Liver (tissue), 3 donors: Measurements from ENCODE around the gene OSBPL9.
A peak's percentile ranks its signal among the peaks of the same experiment; 100 is the strongest.

Experiments used
- CTCF ChIP-seq: fragments of 150-350 bp; IDR thresholded peaks from 2 replicates; pipeline ENCODE4 v1.5.1; 2017; ENCODE audit warnings: improper control_type of control experiment, low read depth, low read length; ENCODE audit not compliant: missing input control
- FOXA1 ChIP-seq: IDR thresholded peaks from 2 replicates; pipeline ENCODE4 v1.6.1; 2016; ENCODE audit warnings: antibody characterized with exemption
- FOXA2 ChIP-seq: IDR thresholded peaks from 2 replicates; pipeline ENCODE4 v1.6.1; 2016; ENCODE audit warnings: antibody characterized with exemption
- HNF4G ChIP-seq: IDR thresholded peaks from 2 replicates; pipeline ENCODE4 v1.6.1; 2016; ENCODE audit warnings: antibody characterized with exemption
- JUND ChIP-seq, 2 donors: IDR thresholded peaks; 2 replicates each; pipeline ENCODE4 v1.6.1; 2016; ENCODE audit warnings: antibody characterized with exemption in 2 of 2
- MAX ChIP-seq: IDR thresholded peaks from 2 replicates; pipeline ENCODE4 v1.6.1; 2016; ENCODE audit warnings: antibody characterized with exemption
- RAD21 ChIP-seq, 2 donors: IDR thresholded peaks; 2 replicates each; pipeline ENCODE4 v1.6.1; 2016; ENCODE audit warnings: antibody characterized with exemption in 2 of 2, mild to moderate bottlenecking in 2 of 2
- REST ChIP-seq: IDR thresholded peaks from 2 replicates; pipeline ENCODE4 v1.6.1; 2016; ENCODE audit warnings: antibody characterized with exemption, mild to moderate bottlenecking
- TAF1 ChIP-seq: conservative IDR thresholded peaks from 2 replicates; pipeline ENCODE4 v1.6.1; 2016; ENCODE audit warnings: antibody characterized with exemption, mild to moderate bottlenecking
- YY1 ChIP-seq: IDR thresholded peaks from 2 replicates; pipeline ENCODE4 v1.6.1; 2016; ENCODE audit warnings: antibody characterized with exemption, mild to moderate bottlenecking
- donor health status: healthy.
- donor health status: healthy.

- no peak for TF ChIP-seq CTCF
- no peak for TF ChIP-seq FOXA2
- TF ChIP-seq JUND (IDR thresholded peaks at IDR 0.05) = no peak
- TF ChIP-seq TAF1 = no peak
- TF ChIP-seq RAD21 (IDR thresholded peaks at IDR 0.05) = no peak
- no peak for TF ChIP-seq REST
- TF ChIP-seq YY1 = peak; percentile 11
- peak; percentile 35 for TF ChIP-seq HNF4G
- TF ChIP-seq FOXA1 = no peak
- TF ChIP-seq MAX = no peak
These were observed 18.7 kb downstream of the OSBPL9 start for GRCh38 chr1:51635615-51636014.
